8988T (cell line): ENCODE results near the gene FBP1.
"Not testable (repeated sequence)": the region's sequence is repeated elsewhere in the genome, so short reads cannot be mapped to it uniquely, and the experiment has no call there.

Source experiments
- DNase-seq: peaks from one replicate; pipeline ENCODE4 v3.0.0; 2011

The FBP1 gene

GRCh38 chr9:94568972-94569712 lies 70.2 kb downstream of the FBP1 start:
- no peak for DNase-seq

GRCh38 chr9:94568250-94568889 lies 70.9 kb downstream of the FBP1 start:
- no peak for DNase-seq

GRCh38 chr9:94567271-94567670 lies 72.0 kb downstream of the FBP1 start:
- no peak for DNase-seq

GRCh38 chr9:94566550-94566949 lies 72.8 kb downstream of the FBP1 start:
- DNase-seq: no peak

GRCh38 chr9:94564279-94564678 lies 75.0 kb downstream of the FBP1 start:
- DNase-seq: not testable (repeated sequence)

- DNase-seq: no peak
Measured at GRCh38 chr9:94563548-94563947, 75.8 kb downstream of the FBP1 start.

GRCh38 chr9:94560237-94560636 lies 79.1 kb downstream of the FBP1 start:
- no peak for DNase-seq

- DNase-seq: no peak
Measured at GRCh38 chr9:94557376-94557775, 81.9 kb downstream of the FBP1 start.

- DNase-seq: no peak
Measured at GRCh38 chr9:94554439-94555331, 84.6 kb downstream of the FBP1 start, which contains the start of gene PCAT7. PCAT7 (plus strand) TSS chr9:94555083.

GRCh38 chr9:94554078-94554438 lies 85.3 kb downstream of the FBP1 start:
- DNase-seq: no peak
